ENCODE results near the gene RBM11.
"Not testable (repeated sequence)": the region's sequence is repeated elsewhere in the genome, so short reads cannot be mapped to it uniquely, and the experiment has no call there.

The RBM11 gene, protein sequence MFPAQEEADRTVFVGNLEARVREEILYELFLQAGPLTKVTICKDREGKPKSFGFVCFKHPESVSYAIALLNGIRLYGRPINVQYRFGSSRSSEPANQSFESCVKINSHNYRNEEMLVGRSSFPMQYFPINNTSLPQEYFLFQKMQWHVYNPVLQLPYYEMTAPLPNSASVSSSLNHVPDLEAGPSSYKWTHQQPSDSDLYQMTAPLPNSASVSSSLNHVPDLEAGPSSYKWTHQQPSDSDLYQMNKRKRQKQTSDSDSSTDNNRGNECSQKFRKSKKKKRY

DNA sequence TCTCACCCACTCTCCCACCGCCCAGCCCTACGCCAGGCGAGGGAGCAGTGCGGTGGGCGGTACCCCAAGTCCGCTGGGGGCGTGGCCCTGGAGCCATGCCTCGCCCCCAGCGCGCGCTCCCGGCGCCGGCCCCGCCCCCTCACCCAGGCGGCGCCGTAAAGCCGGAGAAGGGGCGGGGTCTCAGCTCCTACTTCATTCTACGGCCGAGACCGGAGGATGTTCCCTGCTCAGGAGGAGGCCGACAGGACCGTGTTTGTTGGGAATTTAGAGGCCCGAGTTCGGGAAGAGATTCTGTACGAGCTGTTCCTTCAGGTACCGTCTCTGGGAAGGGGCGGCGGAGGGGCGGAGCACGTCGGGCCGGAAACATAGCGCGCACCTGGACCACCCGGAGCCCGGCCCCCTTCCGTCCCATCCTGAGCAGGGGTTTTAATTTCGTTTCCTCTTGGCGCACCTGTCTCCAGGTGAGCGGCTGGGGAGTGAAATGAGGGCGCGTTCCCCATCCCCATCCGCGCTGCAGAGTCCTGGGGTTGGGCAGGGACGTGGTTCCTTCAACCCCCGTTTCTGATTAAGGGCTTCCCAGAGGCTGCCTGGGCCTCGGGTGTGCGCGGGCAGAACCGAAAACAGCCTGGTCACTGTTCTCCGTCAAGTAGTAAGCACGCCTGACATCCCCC lies at the start of gene RBM11:
Gene RBM11, plus strand, starts transcription at position 187 of the 671 bp plus-strand sequence. Its CDS starts 30 bp downstream, at position 217.
- FAIRE-seq = peak; percentile 12
- peak; percentile 42 for DNase-seq (ENCODE audit: extremely low spot score, insufficient read length, low read depth)

DNA sequence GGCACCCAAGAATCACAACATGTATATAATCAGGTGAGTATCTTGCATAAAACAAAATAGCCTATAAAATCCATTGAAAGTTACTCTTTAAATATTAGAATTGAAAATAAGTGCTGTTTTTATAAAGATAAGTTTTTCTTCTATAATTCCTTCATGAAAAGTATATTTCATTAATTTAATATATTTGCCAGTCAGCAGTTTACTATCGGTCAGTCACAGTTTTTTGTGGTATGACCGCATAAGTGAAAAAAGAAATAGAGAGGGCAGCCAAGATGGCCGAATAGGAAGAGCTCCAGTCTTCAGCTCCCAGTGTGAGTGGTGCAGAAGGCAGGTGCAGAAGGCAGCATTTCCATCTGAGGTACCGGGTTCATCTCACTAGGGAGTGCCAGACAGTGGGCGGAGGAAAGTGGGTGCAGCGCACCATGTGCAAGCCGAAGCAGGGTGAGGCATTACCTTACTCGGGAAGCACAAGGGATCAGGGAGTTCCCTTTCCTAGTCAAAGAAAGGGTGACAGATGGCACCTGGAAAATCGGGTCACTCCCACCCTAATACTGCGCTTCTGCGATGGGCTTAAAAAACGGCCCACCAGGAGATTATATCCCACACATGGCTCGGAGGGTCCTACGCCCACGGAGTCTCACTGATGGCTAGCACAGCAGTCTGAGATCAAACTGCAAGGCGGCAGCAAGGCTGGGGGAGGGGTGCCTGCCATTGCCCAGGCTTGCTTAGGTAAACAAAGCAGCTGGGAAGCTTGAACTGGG lies 49.3 kb upstream of the RBM11 start:
- not testable (repeated sequence) for DNase-seq (ENCODE audit: extremely low spot score, insufficient read length, low read depth); FAIRE-seq

DNA sequence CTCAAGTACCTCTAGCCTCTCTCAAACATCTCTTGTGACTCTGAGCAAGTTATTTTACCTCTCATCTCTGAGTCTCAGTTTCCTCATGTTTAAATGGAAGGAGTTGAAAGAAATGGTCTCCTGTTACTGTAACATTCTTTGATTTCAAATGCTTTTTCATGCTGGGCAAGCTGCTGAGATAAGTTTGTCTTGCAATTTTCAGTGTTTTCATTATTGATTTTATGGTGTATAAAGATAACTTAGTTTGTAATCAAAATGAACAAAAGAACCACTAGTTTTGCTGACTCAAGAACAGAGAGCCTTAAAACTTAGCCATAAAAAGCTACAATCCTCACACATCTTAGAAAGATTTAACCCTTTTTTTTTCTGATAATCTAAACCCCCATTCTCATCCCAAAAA lies 9.7 kb upstream of the RBM11 start:
- no peak for FAIRE-seq

DNA sequence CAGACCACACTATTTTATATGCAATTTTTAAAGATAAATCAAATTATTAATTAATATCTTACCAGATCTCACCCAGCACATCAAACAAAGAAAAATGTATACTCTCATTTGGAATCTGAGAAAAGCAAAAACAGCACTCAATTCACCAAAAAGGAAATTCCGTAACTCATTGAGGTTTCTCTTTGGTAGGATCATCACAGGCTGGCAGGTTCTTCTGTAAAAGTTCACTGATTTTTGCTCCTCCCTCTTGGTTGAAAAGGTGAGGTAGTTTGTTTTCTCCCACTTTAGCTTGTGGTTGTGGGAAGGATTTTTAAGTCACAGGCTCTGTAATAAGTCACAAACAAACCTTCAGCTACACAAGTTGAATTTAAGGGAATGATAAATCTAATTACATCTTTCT lies 5.2 kb upstream of the RBM11 start, which contains the start of gene LIPI:
Gene LIPI, minus strand, starts transcription at position 218 of the 400 bp plus-strand sequence. Its CDS starts 110 bp downstream, at position 108.
- DNase-seq (ENCODE audit: extremely low spot score, insufficient read length, low read depth) (no peak), FAIRE-seq (no peak)

More for the DNA sequence above, 9.7 kb upstream of the RBM11 start:
- no peak for DNase-seq (ENCODE audit: extremely low spot score, insufficient read length, low read depth)

DNA sequence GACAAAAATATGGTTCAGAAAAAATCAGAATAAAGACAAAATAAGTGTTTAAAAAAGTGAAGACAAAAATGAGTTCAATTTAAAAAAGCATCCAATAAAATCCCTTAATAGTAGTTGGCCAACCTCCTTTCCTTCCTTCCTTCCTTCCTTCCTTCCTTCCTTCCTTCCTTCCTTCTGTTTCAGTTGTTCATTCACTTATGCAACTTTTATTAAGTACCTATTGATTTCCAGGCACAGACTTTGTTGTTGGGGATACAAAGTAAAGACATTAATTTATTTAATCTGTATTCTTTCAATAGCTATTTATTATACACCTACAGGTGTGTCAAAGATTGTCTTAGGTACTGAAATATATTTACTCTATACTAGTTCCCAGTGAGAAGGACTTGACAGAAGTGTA lies 2.8 kb upstream of the RBM11 start:
- FAIRE-seq = no peak

DNA sequence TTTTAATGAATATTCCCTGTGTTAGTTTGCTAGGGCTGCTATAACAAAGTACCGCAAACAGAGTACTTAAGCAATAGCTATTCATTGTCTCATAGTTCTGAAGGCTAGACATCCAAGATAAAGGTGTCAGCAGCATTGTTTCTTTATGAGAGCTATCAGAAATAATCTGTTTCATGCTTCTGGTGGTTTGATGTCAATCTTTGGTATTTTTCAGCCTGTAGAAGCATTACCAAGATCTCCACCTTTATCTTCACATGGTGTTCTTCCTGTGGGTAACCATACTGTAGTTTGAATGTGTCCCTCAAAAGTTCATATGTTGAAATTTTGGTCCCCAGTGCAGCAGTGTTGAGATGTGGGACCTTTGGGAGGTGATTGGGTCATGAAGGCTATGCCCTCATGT lies 7.4 kb downstream of the RBM11 start:
- DNase-seq (ENCODE audit: extremely low spot score, insufficient read length, low read depth) = no peak
- FAIRE-seq = no peak

More for the DNA sequence above, 2.8 kb upstream of the RBM11 start:
- DNase-seq (ENCODE audit: extremely low spot score, insufficient read length, low read depth) = no peak

DNA sequence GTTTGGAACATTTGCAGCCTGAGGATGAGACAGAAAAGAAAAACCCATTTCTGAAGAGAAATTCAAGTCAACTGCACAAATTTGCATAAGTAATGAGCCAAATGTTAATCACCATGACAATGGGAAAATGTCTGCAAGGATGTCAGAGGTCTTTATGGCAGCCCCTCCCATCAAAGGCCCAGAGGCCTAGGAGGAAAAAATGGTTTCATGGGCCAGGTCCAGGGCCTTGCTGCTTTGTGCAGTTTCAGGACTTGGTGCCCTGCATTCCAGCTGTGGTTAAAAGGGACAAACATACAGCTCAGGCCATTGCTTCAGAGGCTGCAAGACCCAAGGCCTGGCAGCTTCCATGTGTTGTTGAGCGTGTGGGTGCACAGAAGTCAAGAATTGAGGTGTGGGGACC lies 13.4 kb downstream of the RBM11 start:
- FAIRE-seq (no peak), DNase-seq (ENCODE audit: extremely low spot score, insufficient read length, low read depth) (no peak)

DNA sequence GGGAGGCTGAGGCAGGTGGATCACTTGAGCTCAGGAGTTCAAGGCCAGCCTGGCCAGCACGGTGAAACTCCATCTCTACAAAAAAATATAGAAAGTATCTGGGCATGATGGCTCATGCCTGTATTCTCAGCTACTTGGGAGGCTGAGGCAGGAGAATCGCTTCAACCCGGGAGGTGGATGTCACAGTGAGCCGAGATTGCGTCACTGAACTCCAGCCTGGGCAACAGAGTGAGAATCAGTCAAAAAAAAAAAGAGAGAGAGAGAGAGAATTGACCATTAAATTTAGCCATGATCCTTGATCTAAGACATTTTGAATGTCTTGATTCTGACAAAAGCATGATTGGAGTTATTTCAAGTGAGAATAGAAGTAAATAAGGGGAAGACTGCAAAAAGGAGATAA lies 19.1 kb downstream of the RBM11 start:
- no peak for FAIRE-seq
- no peak for DNase-seq (ENCODE audit: extremely low spot score, insufficient read length, low read depth)

DNA sequence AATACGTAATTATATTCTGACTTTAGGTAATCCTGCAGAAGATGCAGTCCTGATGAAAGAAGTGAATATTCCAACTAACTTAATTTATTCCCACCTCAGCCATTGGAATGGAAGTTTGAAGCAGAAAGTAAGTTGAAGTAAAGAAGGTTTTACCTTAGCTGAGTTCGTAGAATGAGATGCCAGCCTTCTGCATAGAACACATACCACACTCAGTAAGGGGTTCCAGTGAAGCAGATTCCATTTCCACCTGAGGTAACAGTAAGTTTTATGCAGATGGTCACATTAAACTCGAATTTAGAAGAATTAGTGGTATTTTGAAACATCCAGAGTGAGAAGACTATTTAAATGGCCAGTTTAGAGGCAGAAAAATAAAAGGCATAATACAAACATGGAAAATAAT lies 20.2 kb downstream of the RBM11 start:
- FAIRE-seq (no peak), DNase-seq (ENCODE audit: extremely low spot score, insufficient read length, low read depth) (no peak)

DNA sequence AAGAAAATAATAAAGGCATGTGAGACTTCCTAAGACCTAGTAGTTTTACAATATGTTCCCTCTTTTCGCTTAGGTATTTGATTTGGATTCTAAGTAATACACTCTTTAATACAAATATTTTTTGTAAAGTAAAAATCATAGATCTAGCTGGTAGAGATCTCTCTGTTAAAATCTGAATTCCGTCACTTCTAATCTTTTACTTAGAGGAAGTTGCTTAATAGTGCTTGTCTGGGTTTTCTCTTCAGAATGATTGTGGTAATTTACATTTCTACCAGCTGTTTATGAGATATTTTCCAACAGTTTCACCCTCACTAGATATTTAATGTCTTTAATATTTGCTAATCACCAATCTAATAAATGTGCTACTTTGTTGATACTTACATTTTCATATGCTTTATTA lies 23.3 kb downstream of the RBM11 start:
- DNase-seq (ENCODE audit: extremely low spot score, insufficient read length, low read depth) = no peak
- no peak for FAIRE-seq

DNA sequence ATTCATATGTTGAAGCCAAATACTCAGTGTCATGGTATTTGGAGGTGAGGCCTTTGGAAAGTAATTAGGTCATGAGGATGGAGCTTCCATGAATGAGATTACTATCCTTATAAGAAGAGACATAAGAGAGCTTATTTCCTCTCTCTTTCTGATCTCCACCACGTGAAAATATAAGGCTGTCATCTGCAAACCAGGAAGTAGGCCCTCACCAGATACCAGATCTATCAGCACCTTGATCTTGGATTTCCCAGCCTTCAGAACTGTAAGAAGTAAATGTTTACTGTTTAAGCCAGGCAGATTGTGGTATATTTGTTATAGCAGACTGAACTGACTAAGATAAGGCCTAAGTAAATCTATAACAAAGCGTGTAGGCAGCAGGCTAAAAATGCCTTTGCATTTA lies 25.3 kb downstream of the RBM11 start:
- FAIRE-seq (no peak), DNase-seq (ENCODE audit: extremely low spot score, insufficient read length, low read depth) (no peak)

DNA sequence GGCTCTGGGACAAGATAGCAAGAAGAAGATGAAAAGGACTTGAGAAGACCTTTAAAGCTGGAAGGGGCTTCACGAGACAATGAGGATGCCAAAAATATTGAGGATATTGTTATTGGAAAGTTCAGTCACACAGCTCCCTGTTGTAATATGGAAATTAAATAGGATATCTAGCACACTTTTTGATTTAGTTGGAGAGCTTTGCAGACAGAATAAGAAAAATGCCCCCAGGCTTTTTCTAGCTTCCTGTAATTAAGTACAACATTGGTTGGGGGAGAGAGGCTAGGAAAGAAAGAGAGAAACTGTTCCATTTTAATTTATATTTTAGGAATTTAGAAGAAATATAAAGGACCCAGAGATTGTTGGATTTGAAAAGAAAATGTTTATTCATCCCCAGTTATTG lies 27.5 kb downstream of the RBM11 start:
- FAIRE-seq (no peak), DNase-seq (ENCODE audit: extremely low spot score, insufficient read length, low read depth) (no peak)

DNA sequence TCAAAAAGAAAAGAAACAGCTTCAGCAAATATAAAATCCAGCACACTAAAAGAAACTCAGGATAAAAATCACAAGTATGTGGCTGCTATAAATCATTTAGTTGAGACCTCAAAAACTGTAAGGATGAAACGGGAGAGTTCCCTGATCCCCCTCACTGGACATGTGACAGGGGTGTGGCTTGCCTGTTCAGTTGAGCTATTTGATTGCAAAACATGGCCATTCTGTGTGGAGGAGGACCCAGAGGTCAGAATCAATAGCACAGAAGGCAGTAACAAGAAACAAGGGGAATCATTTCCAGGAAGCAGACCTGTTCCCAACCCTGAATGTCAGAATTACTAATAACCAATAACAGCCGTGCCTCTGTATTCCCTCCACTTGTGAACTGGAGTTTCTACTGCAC lies 27.9 kb downstream of the RBM11 start:
- DNase-seq (ENCODE audit: extremely low spot score, insufficient read length, low read depth) = no peak
- FAIRE-seq = no peak

DNA sequence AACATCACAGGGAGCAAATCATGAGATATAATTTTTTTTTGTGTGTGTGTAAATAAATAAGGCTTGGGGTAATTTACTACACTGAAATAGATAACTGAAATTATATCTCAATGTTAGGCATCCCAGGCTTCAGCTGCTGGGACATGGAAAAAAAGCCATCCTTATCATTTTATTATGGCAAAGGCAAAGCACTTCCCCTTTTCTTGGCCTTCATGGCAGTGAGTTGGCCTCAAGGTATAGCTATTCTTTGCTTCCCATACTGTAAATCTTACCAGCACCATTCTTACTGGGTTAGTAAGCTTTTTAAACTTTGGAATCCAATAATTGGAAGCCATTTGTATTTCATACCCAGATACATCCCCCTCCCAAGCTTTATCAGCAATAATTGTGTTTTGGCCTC lies 29.0 kb downstream of the RBM11 start:
- DNase-seq (ENCODE audit: extremely low spot score, insufficient read length, low read depth) (no peak), FAIRE-seq (no peak)

DNA sequence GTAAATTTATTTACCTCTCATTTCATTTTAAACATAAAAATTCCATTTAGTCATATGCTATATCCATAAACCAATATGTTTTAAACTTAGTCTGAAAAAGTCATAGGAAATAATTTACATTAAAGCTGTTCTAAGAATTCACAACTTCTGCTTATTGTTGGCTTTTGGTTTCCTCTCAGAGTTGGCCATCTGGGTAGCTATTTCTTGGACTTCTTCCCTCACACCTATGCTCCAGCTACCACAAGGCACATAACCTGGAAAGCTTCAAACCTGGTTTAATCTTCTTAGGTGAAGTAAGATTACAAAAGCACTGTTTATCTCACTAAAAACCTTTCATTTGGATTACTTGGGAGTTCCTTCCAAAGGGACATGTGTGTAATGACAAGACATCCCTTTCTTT lies 29.8 kb downstream of the RBM11 start:
- FAIRE-seq = no peak
- DNase-seq (ENCODE audit: extremely low spot score, insufficient read length, low read depth) = no peak

DNA sequence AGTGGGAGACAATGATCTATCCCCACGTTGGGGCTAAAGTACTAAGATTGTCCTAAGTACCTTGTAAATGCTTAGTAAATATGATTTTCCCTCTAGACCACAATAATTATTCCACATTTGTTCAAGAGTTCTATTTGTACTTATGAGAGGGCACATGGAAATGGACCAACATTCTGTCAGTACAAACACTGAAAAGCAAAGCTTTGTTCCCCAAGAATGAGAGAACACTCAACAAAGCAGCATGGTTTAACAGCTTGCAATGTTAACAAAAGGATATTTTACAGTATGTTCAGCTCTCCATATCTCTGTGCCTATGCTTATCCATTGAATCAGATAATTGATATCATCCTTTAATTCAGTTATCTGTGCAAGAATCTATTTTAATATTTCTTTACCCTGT lies 35.4 kb downstream of the RBM11 start:
- no peak for FAIRE-seq
- DNase-seq (ENCODE audit: extremely low spot score, insufficient read length, low read depth) = no peak

DNA sequence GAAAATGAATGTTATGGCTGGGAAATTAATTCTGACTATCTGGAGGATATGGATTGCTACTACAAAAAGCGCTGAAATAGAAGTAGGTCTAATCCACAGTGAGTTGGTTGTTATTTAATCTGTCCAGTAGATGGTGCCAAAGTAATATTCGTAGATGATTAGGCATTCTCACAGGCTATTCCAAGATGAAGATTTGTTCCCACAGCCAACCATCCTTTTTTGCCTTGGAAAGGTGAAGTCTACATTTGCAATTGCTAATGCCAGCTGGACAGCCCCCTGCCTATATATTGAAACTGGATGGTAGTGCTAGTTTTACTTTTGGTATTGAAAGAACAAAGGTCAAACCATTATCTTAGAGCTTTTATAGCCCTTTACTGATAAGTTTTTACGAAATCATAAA lies 43.8 kb downstream of the RBM11 start:
- DNase-seq (ENCODE audit: extremely low spot score, insufficient read length, low read depth) (peak; percentile 2), FAIRE-seq (peak; percentile 69)

DNA sequence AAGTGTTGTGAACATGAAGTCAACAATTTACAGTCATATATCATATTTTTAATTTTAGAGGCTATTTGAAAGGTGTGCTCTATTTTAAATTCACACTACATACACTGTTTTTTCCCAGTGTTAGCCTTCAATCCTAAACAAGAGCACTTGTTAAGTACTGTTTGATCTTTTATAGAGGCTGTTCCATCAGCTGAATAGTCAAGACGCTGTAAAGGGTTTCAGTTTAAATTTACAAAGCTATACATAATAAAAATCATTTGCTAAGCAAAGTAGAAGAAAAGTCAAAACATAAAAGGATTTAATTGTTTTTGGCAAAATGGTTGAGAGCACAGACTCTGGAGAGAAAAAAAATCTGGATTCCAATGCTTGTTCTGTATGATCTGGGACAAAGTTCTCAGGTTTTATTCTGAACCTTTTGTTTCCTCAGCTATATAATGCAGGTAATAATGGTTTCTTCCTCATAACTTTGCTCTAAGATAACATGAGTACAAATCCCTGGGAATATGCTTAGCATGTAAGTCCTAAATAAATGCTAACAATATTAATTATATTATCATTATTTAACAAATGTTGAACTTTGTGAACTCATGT lies 44.3 kb downstream of the RBM11 start:
- no peak for DNase-seq (ENCODE audit: extremely low spot score, insufficient read length, low read depth)
- FAIRE-seq = no peak

DNA sequence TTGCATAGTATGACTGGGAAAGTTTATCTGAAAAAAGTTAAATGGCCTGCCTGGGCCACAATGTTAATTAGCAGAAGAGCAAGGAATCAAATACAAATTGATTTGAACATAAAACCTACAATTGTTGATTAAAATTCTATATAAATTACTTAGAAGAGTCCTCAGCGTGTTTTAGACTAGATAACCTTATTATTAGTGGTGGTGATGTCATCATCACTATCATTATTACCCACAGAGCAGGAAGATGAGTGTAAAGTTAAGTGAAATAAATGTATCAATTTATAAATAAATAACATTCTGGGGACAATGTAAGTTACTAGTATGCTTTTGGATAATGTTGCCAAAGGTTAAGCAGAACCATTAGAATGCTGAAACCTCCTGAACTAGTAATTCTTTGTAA lies 46.1 kb downstream of the RBM11 start:
- DNase-seq (ENCODE audit: extremely low spot score, insufficient read length, low read depth) (no peak), FAIRE-seq (no peak)

DNA sequence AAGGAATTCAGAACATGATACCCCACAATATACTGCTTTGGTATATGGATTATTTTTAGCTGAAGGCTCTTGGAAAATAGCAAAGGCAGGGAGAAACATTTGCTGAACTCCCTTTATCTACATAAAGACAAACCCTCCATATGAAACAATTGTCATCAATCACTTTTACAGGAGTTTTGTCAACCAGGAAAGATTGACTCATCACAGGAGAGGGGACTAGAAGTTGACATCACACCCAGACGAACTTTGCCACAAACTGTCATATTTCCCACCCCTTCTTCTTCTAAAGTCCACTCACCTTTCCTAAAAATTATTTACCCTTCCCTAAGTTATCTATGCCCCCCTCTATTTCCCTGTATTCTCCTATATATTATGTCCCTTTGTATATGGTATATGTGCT lies 47.9 kb downstream of the RBM11 start:
- DNase-seq (ENCODE audit: extremely low spot score, insufficient read length, low read depth) = no peak
- FAIRE-seq = no peak

DNA sequence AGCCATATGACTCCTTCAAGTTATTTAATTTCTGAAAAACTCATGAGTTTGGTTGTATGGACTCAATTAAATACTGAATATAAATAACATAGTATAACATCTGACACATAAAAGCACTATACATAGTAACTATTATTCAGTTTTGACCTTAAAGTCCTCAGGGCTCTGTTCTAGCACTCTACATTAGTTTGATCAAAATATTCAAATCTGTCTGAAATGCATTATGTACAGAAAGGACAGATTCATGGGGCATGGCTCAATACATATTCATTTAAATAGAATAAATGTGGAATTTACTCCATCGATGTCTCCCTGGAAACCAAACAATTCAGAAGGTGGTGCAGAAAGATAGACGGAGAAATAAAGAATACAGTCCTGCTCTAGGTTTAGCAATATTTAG lies 49.1 kb downstream of the RBM11 start:
- no peak for FAIRE-seq
- no peak for DNase-seq (ENCODE audit: extremely low spot score, insufficient read length, low read depth)
